Fibroblast of the aortic adventitia (primary cell): Measurements from ENCODE around the gene AGAP2. TPM values are rescaled to one million over a fixed set of nuclear protein-coding genes. Genes with fewer than 3 reads are reported as not detected.

Experiments used
- DNase-seq: peaks from one replicate; pipeline ENCODE4 v3.0.0-alpha.2; 2010; ENCODE audit warnings: low read depth
- H3K4me3 ChIP-seq: 2 replicates; pipeline ENCODE4 v1.5.1; 2011; ENCODE audit warnings: low read depth, mild to moderate bottlenecking, control low read depth, low read length, moderate library complexity
- total RNA-seq: library from RNA; depleted of rRNA; stranded (reverse); fragments of >200 nt; gene quantifications from 2 replicates; pipeline ENCODE4 v1.2.3, GENCODE V29; 2012; ENCODE audit warnings: low replicate concordance
- TF ChIP-seq, protein P1 (sequence below): IDR thresholded peaks from 2 replicates; pipeline ENCODE4 v1.5.1; 2011; ENCODE audit warnings: mild to moderate bottlenecking, low read length, control low read depth, inconsistent platforms; ENCODE audit not compliant: insufficient read depth

The AGAP2 gene
- total RNA-seq, 1 donor = 0.27 TPM

- TF ChIP-seq, protein P1, sequence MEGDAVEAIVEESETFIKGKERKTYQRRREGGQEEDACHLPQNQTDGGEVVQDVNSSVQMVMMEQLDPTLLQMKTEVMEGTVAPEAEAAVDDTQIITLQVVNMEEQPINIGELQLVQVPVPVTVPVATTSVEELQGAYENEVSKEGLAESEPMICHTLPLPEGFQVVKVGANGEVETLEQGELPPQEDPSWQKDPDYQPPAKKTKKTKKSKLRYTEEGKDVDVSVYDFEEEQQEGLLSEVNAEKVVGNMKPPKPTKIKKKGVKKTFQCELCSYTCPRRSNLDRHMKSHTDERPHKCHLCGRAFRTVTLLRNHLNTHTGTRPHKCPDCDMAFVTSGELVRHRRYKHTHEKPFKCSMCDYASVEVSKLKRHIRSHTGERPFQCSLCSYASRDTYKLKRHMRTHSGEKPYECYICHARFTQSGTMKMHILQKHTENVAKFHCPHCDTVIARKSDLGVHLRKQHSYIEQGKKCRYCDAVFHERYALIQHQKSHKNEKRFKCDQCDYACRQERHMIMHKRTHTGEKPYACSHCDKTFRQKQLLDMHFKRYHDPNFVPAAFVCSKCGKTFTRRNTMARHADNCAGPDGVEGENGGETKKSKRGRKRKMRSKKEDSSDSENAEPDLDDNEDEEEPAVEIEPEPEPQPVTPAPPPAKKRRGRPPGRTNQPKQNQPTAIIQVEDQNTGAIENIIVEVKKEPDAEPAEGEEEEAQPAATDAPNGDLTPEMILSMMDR = no peak
- no peak for DNase-seq
- H3K4me3 ChIP-seq = peak overlapping the region; percentile 93
These were observed 12.3 kb upstream of the AGAP2 start for GRCh38 chr12:57750561-57751431.

DNA sequence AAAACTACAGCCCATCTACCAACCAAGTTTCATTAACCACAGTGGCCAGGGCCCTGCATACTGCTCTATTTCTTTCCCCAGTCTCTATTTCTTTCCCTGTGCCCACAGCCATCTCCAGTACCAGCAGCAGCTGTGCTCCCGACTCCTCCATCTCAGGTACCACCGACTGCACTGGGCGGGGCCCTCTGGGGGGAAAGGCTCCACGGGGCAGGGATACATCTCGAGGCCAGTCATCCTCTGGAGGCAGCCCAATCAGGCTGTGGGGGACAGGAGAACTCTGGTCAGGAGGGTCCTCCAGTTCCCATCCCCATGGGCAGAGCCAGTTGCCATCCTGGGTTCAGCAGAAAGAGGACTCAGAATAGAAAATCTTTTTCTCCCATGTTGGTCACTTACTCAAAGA lies 10.5 kb upstream of the AGAP2 start:
- TF ChIP-seq, protein P1 = no peak
- no peak overlapping the region for H3K4me3 ChIP-seq
- no peak for DNase-seq

GRCh38 chr12:57746025-57746424 lies 7.5 kb upstream of the AGAP2 start:
- TF ChIP-seq, protein P1 = no peak
- peak overlapping the region; percentile 94 for H3K4me3 ChIP-seq
- no peak for DNase-seq

GRCh38 chr12:57745485-57745881 lies 6.9 kb upstream of the AGAP2 start:
- DNase-seq = no peak
- TF ChIP-seq, protein P1 = no peak
- H3K4me3 ChIP-seq = peak overlapping the region; percentile 94

DNA sequence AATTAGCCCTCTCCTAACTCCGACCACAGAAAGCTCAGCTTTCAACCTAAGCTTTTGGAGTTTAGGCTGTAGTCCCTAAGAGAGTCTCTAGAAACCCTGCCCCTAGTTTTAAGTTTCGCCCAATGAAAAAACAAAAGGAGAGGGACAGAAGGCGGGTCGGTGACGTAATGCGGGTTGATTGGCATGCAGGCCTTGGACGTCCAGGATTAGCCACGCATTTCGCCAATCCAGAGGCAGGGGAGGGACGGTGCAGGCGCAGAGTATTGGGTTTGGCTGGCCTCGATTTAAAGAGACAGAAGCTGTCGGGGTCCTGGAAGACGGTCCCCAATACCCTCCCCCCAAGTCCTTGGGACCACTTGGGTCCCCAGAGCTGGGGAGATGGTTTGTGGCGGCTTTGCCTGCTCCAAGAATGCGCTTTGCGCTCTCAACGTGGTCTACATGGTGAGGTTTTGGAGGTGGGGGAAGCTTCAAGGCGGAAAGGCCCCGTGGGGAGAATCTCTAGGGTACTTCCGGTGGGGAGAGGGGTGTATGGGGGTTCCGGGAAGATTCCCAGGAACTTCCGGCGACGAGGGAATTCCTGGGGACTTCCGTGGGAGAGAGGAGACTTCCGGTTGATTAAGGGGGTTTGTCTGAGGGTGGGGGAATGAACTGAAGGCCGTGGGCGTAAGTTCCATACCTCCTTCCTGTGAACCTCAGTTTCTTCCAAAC lies 6.4 kb upstream of the AGAP2 start, which contains the start of gene TSPAN31:
TSPAN31 (plus strand) TSS at position 263 of the 708 bp plus-strand sequence; CDS start at position 379, 116 bp downstream.
- TF ChIP-seq, protein P1 = no peak
- DNase-seq = peak; percentile 99
- peak within 1 kb of the TSS; percentile 94 for H3K4me3 ChIP-seq

DNA sequence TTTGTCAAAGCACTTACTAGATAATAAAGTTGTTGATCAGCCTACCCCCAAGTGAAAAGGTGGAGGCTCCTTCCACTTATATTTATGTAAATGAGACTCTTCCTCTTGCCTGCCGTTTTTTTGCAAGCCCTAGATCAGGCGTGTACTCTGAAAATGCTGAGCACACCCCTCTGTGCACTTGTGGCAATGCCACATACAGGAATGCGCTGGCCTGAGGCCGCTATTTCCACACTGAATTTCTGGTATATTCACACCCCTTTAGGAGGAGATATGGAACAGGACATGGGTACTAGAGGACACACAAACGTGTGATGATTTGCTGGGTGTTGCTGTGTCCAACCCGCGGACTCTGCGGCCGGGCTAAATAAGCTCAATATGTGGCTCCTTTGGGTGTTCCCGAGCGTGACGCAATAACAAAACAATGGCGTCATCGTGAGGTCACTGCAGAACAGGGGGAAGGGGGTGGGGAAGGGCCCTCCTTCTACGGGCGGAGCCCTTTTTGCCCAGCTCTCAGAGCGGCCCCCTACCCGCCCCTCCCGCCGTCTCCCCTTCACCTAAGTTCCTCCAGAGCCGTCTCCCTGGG lies 5.7 kb upstream of the AGAP2 start:
- peak; percentile 90 for DNase-seq
- H3K4me3 ChIP-seq = peak overlapping the region; percentile 94
- TF ChIP-seq, protein P1 = no peak
